HG03066 (cell line): ENCODE data around the gene KIAA1549.
A peak's percentile ranks its signal among the peaks of the same experiment; 100 is the strongest.
"Not testable (repeated sequence)": the region's sequence is repeated elsewhere in the genome, so short reads cannot be mapped to it uniquely, and the experiment has no call there.

ENCODE experiments used
- ATAC-seq: cut with Tn5 transposase; IDR thresholded peaks from one replicate; pipeline ENCODE4 v1.9.1; 2021; ENCODE audit warnings: low read depth; ENCODE audit not compliant: unreplicated experiment

Gene KIAA1549

GRCh38 chr7:138945154-138945553 lies 36.0 kb downstream of the KIAA1549 start:
- no peak for ATAC-seq

- no peak for ATAC-seq
Observed at GRCh38 chr7:138944592-138944991, 36.6 kb downstream of the KIAA1549 start.

GRCh38 chr7:138943061-138943460 lies 38.1 kb downstream of the KIAA1549 start:
- ATAC-seq = no peak

- no peak for ATAC-seq
Observed at GRCh38 chr7:138941545-138941944, 39.6 kb downstream of the KIAA1549 start.

- ATAC-seq = not testable (repeated sequence)
Observed at GRCh38 chr7:138940602-138941001, 40.6 kb downstream of the KIAA1549 start.

- no peak for ATAC-seq
Observed at GRCh38 chr7:138937484-138937883, 43.7 kb downstream of the KIAA1549 start.

GRCh38 chr7:138935465-138936011 lies 45.7 kb downstream of the KIAA1549 start:
- no peak for ATAC-seq

GRCh38 chr7:138934861-138935260 lies 46.3 kb downstream of the KIAA1549 start:
- ATAC-seq = no peak

- ATAC-seq = no peak
Observed at GRCh38 chr7:138934367-138934766, 46.8 kb downstream of the KIAA1549 start.

- ATAC-seq = no peak
Observed at GRCh38 chr7:138932870-138933269, 48.3 kb downstream of the KIAA1549 start.

GRCh38 chr7:138932427-138932826 lies 48.8 kb downstream of the KIAA1549 start:
- no peak for ATAC-seq

- no peak for ATAC-seq
Observed at GRCh38 chr7:138929969-138930368, 51.2 kb downstream of the KIAA1549 start.

- peak; percentile 18 for ATAC-seq
Observed at GRCh38 chr7:138926241-138926612, 55.0 kb downstream of the KIAA1549 start.

GRCh38 chr7:138924501-138925225 lies 56.5 kb downstream of the KIAA1549 start:
- no peak for ATAC-seq

GRCh38 chr7:138921277-138921676 lies 59.9 kb downstream of the KIAA1549 start:
- ATAC-seq = no peak

- no peak for ATAC-seq
Observed at GRCh38 chr7:138919911-138920310, 61.3 kb downstream of the KIAA1549 start.

- no peak for ATAC-seq
Observed at GRCh38 chr7:138919216-138919615, 62.0 kb downstream of the KIAA1549 start.

- ATAC-seq = no peak
Observed at GRCh38 chr7:138918756-138919155, 62.4 kb downstream of the KIAA1549 start.

- no peak for ATAC-seq
Observed at GRCh38 chr7:138918176-138918575, 63.0 kb downstream of the KIAA1549 start.

- no peak for ATAC-seq
Observed at GRCh38 chr7:138917771-138918170, 63.4 kb downstream of the KIAA1549 start.

GRCh38 chr7:138916731-138917130 lies 64.5 kb downstream of the KIAA1549 start:
- no peak for ATAC-seq

GRCh38 chr7:138916275-138916674 lies 64.9 kb downstream of the KIAA1549 start:
- no peak for ATAC-seq
